ENCODE results near the gene VPS41. TPM values are rescaled to one million over a fixed set of nuclear protein-coding genes. Genes with fewer than 3 reads are reported as not detected.

VPS41 gene
- total RNA-seq, 3 donors from 2014 or later (not counting 1 experiment from before 2014, with no cell fraction given) = 67.3 to 81.8 (median 78.9) TPM

DNA sequence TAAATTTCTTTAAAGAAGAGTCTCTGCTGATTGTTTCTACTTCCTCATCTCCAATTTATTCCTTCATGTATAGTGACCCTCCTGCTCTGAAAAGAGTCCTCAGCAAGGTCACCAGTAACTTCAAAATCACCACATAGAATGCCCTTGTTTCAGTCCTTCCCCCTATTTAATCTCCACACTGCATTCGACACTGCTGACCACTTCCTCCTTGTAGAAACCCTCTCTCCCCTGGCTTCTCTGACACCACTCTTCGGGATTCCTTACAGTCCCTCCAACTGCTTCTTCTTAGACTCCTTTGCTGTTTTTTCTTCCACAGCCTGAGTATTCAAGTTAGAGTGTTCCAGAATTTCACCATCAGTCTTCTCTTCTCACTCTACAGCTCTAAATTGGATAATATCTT lies 89.5 kb downstream of the VPS41 start:
- Mint-ChIP-seq H3K36me3 (no peaks in the 10 kb centered on the region), H3K9me3 (no peaks in the 10 kb centered on the region), H3K4me1 (no peaks in the 10 kb centered on the region), H3K27ac (no peak overlapping the region), H3K4me3 (no peak overlapping the region), H3K27me3 (ENCODE audit: low read depth in 2 of 2) (no peaks in the 10 kb centered on the region)
- TF ChIP-seq, protein P1, sequence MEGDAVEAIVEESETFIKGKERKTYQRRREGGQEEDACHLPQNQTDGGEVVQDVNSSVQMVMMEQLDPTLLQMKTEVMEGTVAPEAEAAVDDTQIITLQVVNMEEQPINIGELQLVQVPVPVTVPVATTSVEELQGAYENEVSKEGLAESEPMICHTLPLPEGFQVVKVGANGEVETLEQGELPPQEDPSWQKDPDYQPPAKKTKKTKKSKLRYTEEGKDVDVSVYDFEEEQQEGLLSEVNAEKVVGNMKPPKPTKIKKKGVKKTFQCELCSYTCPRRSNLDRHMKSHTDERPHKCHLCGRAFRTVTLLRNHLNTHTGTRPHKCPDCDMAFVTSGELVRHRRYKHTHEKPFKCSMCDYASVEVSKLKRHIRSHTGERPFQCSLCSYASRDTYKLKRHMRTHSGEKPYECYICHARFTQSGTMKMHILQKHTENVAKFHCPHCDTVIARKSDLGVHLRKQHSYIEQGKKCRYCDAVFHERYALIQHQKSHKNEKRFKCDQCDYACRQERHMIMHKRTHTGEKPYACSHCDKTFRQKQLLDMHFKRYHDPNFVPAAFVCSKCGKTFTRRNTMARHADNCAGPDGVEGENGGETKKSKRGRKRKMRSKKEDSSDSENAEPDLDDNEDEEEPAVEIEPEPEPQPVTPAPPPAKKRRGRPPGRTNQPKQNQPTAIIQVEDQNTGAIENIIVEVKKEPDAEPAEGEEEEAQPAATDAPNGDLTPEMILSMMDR (IDR thresholded peaks at IDR 0.05) = no peak
- H3K27ac ChIP-seq (ENCODE audit: low read length) = no peak overlapping the region
- 28% methylated on average over 2 of the region's 2 CpGs for WGBS (ENCODE audit: insufficient coverage)
- DNase-seq (no peak), ATAC-seq (no peak)
- intact Hi-C loops (cut with micrococcal nuclease) = no loop called here
- no peak overlapping the region for H3K4me3 ChIP-seq (ENCODE audit: low read length)
- no peaks in the 10 kb centered on the region for H3K4me1 ChIP-seq (ENCODE audit: control insufficient read depth, insufficient read depth, low read length)
- peaks cover 15% of the 10 kb centered on the region for H3K36me3 ChIP-seq (ENCODE audit: control insufficient read depth, insufficient read depth, low read length)
- H3K9me3 ChIP-seq (ENCODE audit: control insufficient read depth, insufficient read depth, low read length) = no peaks in the 10 kb centered on the region
- no peaks in the 10 kb centered on the region for H3K27me3 ChIP-seq (ENCODE audit: control insufficient read depth, insufficient read depth, low read length)

DNA sequence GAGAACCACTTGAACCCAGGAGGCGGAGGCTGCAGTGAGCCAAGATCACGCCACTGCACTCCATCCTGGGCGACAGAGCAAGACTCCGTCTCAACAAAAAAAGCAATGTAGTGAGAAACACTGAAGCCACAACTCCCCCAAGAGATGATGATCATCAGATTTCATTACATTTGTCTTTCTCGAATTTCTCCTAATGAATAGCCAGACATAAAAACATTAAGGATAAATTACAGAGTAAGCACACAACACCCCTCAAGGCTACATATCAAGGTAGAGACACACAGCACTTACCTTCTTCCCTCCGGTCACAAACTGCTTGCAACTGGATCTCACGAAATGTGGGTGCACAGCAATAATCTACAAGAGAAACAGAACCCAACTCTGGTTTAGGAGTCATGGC lies 91.5 kb downstream of the VPS41 start:
- no peak overlapping the region for H3K4me3 Mint-ChIP-seq
- peaks cover 15% of the 10 kb centered on the region for H3K36me3 ChIP-seq (ENCODE audit: control insufficient read depth, insufficient read depth, low read length)

DNA sequence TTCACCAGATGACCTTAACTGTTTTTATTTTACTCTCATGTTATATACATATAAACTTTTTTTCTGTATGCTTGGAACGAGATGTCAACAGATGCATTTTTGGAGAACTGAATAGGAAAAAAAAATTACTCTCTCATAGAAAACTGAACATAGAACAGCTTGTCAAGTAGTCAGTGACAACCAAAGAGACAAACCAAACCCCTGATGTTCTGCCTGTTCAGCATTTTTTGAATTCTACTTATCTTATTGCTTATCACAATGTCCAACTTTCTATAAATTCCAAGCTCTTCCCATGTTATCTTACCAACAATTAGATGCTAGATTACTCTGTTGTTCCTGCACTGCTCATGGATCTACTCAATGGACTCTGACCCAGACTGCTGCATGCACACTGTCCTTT lies 95.2 kb downstream of the VPS41 start:
- Mint-ChIP-seq H3K9me3 (no peaks in the 10 kb centered on the region), H3K27me3 (ENCODE audit: low read depth in 2 of 2) (no peaks in the 10 kb centered on the region), H3K4me1 (peaks cover 0 to 6% of the 10 kb centered on the region in 2 donors), H3K36me3 (no peaks in the 10 kb centered on the region), H3K27ac (no peak overlapping the region), H3K4me3 (no peak overlapping the region)
- Histone ChIP-seq H3K9me3 (ENCODE audit: control insufficient read depth, insufficient read depth, low read length) (no peaks in the 10 kb centered on the region), H3K36me3 (ENCODE audit: control insufficient read depth, insufficient read depth, low read length) (peaks cover 15% of the 10 kb centered on the region), H3K27me3 (ENCODE audit: control insufficient read depth, insufficient read depth, low read length) (no peaks in the 10 kb centered on the region), H3K4me1 (ENCODE audit: control insufficient read depth, insufficient read depth, low read length) (no peaks in the 10 kb centered on the region), H3K4me3 (ENCODE audit: low read length) (no peak overlapping the region), H3K27ac (ENCODE audit: low read length) (no peak overlapping the region)
- DNase-seq (no peak), ATAC-seq (no peak)
- WGBS (ENCODE audit: insufficient coverage) = 100% methylated on average over 1 of the region's 1 CpG
- intact Hi-C loops (cut with micrococcal nuclease) = no loop called here
- TF ChIP-seq, protein P1 (IDR thresholded peaks at IDR 0.05) = no peak

More for the DNA sequence above, 91.5 kb downstream of the VPS41 start:
- H3K9me3 Mint-ChIP-seq = no peaks in the 10 kb centered on the region
- TF ChIP-seq, protein P1 (IDR thresholded peaks at IDR 0.05) = no peak
- 96% methylated on average over 7 of the region's 7 CpGs for WGBS (ENCODE audit: insufficient coverage)
- ATAC-seq (no peak), DNase-seq (no peak)
- no peak overlapping the region for H3K27ac Mint-ChIP-seq
- H3K36me3 Mint-ChIP-seq = no peaks in the 10 kb centered on the region
- intact Hi-C loops (cut with micrococcal nuclease) = no loop called here
- no peaks in the 10 kb centered on the region for H3K27me3 ChIP-seq (ENCODE audit: control insufficient read depth, insufficient read depth, low read length)
- no peak overlapping the region for H3K27ac ChIP-seq (ENCODE audit: low read length)
- no peaks in the 10 kb centered on the region for H3K27me3 Mint-ChIP-seq (ENCODE audit: low read depth in 2 of 2)
- no peaks in the 10 kb centered on the region for H3K4me1 ChIP-seq (ENCODE audit: control insufficient read depth, insufficient read depth, low read length)
- peaks cover 0 to 6% of the 10 kb centered on the region in 2 donors for H3K4me1 Mint-ChIP-seq
- H3K9me3 ChIP-seq (ENCODE audit: control insufficient read depth, insufficient read depth, low read length) = no peaks in the 10 kb centered on the region
- H3K4me3 ChIP-seq (ENCODE audit: low read length) = no peak overlapping the region

DNA sequence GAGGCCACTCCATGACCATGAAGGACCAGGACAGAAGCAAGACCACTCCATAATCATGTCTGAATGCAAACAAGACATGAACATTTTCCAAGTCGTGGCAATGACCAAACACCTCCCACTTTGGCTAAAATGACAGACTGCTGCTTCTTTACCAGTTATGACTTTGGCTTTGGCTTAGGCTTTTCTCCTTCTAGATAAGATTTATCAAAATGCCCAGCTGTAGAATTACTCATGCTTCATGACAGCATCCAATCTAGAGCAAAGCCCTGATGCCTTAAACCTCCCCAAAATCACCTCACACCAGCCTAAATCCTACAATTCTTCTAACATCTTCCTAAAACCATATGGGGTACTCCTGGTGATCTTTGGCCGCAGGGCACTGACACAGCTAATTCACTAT lies 102.1 kb downstream of the VPS41 start:
- no peaks in the 10 kb centered on the region for H3K4me1 ChIP-seq (ENCODE audit: control insufficient read depth, insufficient read depth, low read length)
- intact Hi-C loops (cut with micrococcal nuclease) = no loop called here
- no peaks in the 10 kb centered on the region for H3K36me3 Mint-ChIP-seq
- DNase-seq = no peak
- H3K9me3 ChIP-seq (ENCODE audit: control insufficient read depth, insufficient read depth, low read length) = no peaks in the 10 kb centered on the region
- H3K27ac Mint-ChIP-seq = no peak overlapping the region
- WGBS (ENCODE audit: insufficient coverage) = 91% methylated on average over 2 of the region's 2 CpGs
- no peaks in the 10 kb centered on the region for H3K9me3 Mint-ChIP-seq
- H3K4me3 Mint-ChIP-seq = no peak overlapping the region
- no peaks in the 10 kb centered on the region for H3K27me3 Mint-ChIP-seq (ENCODE audit: low read depth in 2 of 2)
- TF ChIP-seq, protein P1 (IDR thresholded peaks at IDR 0.05) = no peak
- no peak overlapping the region for H3K27ac ChIP-seq (ENCODE audit: low read length)
- no peak overlapping the region for H3K4me3 ChIP-seq (ENCODE audit: low read length)
- H3K27me3 ChIP-seq (ENCODE audit: control insufficient read depth, insufficient read depth, low read length) = no peaks in the 10 kb centered on the region
- ATAC-seq = no peak
- peaks cover 2% of the 10 kb centered on the region for H3K36me3 ChIP-seq (ENCODE audit: control insufficient read depth, insufficient read depth, low read length)
- H3K4me1 Mint-ChIP-seq = no peaks in the 10 kb centered on the region

All from natural killer cell (primary cell).